Measurements from ENCODE around the gene PREPL.

GRCh38 chr2:44351676-44352075 is 9.6 kb downstream of the PREPL start:
- TF ChIP-seq CTCF (IDR thresholded peaks at IDR 0.05) (no peak), ZFX (IDR thresholded peaks at IDR 0.05; ENCODE audit: borderline replicate concordance) (no peak)
